Neural progenitor cell (in vitro differentiated cells): ENCODE measurements around the gene MCRIP2.

ENCODE experiments used
- EZH2 ChIP-seq: fragments of 200-600 bp; sonication (generic); IDR thresholded peaks from 2 replicates; pipeline ENCODE4 v1.6.1; 2017; ENCODE audit warnings: antibody characterized with exemption, mild to moderate bottlenecking, moderate library complexity
- EZH2phosphoT487 ChIP-seq: fragments of 200-600 bp; sonication (generic); IDR thresholded peaks from 2 replicates; pipeline ENCODE4 v1.6.1; 2017; ENCODE audit warnings: antibody characterized with exemption
- TF ChIP-seq, protein P1 (sequence below): fragments of 200-600 bp; sonication (generic); IDR thresholded peaks from 2 replicates; pipeline ENCODE4 v1.5.1; 2017; ENCODE audit warnings: antibody characterized with exemption, mild to moderate bottlenecking

DNA sequence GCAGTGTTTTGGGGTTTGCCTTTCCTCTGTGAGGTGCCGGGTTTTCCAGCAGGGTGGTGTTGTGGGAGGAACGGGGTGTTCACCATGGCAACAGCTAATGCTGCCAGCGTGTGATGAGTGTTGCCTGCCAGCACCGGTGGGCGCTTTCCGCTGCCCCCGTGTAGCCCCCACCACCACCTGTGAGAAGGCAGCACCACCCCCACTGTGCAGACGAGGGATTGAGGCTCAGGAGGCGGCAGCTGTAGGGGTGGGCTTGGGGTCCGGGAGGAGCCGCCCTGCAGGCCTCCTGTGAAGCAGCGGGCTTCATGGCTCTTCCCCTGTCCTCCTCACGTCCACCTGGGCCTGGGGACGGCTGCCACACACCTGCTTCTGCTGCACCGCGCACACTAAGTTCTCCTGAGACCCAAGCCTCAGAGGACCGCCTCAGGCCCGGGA lies 46.5 kb upstream of the MCRIP2 start:
- TF ChIP-seq, protein P1, sequence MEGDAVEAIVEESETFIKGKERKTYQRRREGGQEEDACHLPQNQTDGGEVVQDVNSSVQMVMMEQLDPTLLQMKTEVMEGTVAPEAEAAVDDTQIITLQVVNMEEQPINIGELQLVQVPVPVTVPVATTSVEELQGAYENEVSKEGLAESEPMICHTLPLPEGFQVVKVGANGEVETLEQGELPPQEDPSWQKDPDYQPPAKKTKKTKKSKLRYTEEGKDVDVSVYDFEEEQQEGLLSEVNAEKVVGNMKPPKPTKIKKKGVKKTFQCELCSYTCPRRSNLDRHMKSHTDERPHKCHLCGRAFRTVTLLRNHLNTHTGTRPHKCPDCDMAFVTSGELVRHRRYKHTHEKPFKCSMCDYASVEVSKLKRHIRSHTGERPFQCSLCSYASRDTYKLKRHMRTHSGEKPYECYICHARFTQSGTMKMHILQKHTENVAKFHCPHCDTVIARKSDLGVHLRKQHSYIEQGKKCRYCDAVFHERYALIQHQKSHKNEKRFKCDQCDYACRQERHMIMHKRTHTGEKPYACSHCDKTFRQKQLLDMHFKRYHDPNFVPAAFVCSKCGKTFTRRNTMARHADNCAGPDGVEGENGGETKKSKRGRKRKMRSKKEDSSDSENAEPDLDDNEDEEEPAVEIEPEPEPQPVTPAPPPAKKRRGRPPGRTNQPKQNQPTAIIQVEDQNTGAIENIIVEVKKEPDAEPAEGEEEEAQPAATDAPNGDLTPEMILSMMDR = no peak
- TF ChIP-seq EZH2 = no peak
- no peak for TF ChIP-seq EZH2phosphoT487
